ENCODE data around the gene USP2.

The USP2 gene

DNA sequence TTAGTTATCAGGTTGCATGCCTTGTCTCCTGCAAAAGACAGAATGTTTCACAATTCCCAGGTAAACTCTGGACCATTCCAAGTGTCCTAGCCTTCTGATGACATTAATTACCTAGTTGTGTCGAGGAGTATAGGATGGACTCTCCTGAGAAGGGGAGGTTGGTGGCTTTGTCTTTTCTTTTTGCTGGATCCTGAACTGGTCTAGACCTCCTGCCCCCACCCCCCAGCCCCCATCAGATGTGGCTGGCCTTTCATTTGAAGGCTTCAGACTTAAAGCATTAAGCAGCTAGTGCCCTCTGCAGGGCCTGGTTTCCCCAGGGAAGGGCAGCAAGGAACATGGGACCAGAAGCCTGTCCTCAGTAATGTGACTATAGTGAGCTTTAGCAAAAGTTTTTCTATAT is 74.3 kb downstream of the USP2 start:
- in situ Hi-C loops (cut with MboI; ENCODE audit: low sequenced_read_pairs): no loop called here

DNA sequence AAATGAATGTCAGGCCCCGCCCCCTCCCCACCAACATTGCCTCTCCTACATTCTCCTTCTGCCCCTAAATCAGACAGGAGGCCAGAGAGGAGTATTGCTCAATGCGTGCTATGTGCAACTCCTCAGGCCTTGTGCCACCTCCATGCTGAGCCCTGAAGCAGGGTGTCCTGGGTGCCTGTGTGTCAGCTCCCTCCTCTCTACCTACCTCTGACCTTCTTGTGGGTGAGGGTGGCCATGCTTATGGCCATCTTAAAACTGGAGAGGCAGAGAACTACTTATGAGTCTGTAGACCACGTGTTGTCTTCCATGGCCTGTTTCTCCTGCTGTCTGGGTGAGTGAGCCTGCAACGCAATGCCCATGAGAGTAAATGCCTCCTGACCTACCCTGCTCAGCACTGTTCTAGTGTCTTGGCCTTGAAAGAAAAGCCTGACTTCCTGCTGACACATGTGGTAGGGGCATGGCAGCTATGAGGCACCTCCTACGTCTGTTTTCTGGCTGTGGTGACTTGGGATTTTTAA is 75.1 kb downstream of the USP2 start:
- in situ Hi-C loops (cut with MboI; ENCODE audit: low sequenced_read_pairs): no loop called here

DNA sequence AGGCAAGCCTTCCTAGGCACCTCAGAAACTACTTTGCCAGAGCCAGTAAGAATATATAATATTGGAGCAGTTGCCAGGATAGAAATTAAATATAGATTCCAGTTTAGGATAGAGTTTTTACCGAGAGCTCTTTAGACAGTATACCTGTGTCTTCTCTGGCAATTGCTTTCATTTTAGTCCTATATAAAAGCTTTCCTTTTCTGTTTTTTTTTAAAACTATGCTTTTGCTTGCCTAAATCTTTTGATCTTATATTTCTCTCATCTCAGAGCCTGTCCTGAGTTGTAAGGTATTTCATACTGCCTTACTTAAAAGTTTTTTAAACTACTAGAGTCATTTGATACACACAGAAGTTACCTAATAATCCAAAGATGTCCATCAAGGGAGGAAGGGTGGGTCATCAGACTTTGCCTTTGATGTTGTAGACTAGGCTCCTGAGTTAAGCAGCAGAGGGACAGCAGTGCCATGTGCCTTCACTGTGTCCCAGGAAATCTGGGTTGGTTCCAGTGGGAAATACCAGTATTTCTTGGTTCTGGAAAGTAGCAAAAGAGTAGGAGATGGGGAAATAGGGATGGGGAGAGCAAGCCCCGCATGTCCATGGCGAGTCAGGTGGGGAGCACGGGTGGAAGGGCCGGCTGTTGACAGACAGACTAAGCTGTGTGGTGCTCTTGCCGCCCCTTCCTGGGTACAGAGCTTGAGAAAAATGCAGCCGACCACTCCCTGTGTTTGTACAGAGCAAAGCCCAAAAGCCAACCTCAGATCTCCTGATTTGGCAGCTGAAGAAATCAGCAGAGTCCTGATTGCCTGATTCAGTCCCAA is 75.7 kb downstream of the USP2 start:
- in situ Hi-C loops (cut with MboI; ENCODE audit: low sequenced_read_pairs): no loop called here

Measured in hTERT RPE-1 (cell line).